Common myeloid progenitor, CD34-positive (primary cell): ENCODE results near the gene PDE4B.

Experiments used
- CTCF ChIA-PET: fragments of 350-600 bp; sonication (Branson Sonifier 250); formaldehyde crosslinking; loops from one replicate; lab custom pipeline; 2021; ENCODE audit warnings: antibody characterized with exemption; lab: Charles Lee
- POLR2A ChIA-PET: fragments of 350-600 bp; sonication (Branson Sonifier 250); formaldehyde crosslinking; loops from one replicate; lab custom pipeline; 2021; ENCODE audit warnings: antibody characterized with exemption; lab: Charles Lee
- DNase-seq, 3 donors: peaks; one replicate each; pipeline versions ENCODE4 v3.0.0 to v3.0.0-alpha.2; 2013
- H3K27ac ChIP-seq, 2 experiments: 1 replicate in 1 of 2; 2 replicates in 1 of 2; pipeline ENCODE4 v1.7.0; 2013; ENCODE audit warnings: inconsistent platforms in 2 of 2, low read length in 2 of 2, mild to moderate bottlenecking in 2 of 2, low read depth in 1 of 2, moderate library complexity in 1 of 2; ENCODE audit not compliant: severe bottlenecking in 2 of 2, insufficient read depth in 1 of 2, poor library complexity in 1 of 2
- H3K27me3 ChIP-seq, 5 experiments: replicated peaks in 2 of 5; 1 replicate in 3 of 5; 2 replicates in 2 of 5; pipeline versions ENCODE4 v1.6.1 to v1.7.0; 2013; ENCODE audit warnings: low read length in 4 of 5, mild to moderate bottlenecking in 2 of 5, moderate library complexity in 2 of 5, inconsistent platforms in 1 of 5; ENCODE audit not compliant: insufficient read depth in 5 of 5, control insufficient read depth in 4 of 5
- H3K36me3 ChIP-seq, 4 experiments: 1 replicate in 2 of 4; 2 replicates in 2 of 4; pipeline versions ENCODE4 v1.6.1 to v1.7.0; 2013; ENCODE audit warnings: low read length in 3 of 4, control low read depth in 1 of 4, mild to moderate bottlenecking in 1 of 4; ENCODE audit not compliant: control insufficient read depth in 4 of 4, insufficient read depth in 4 of 4
- H3K4me1 ChIP-seq, 4 experiments: 1 replicate in 3 of 4; 2 replicates in 1 of 4; pipeline versions ENCODE4 v1.6.1 to v1.7.1; 2013; ENCODE audit warnings: low read length in 3 of 4, mild to moderate bottlenecking in 3 of 4, control low read depth in 1 of 4, inconsistent platforms in 1 of 4, moderate library complexity in 1 of 4; ENCODE audit not compliant: control insufficient read depth in 4 of 4, insufficient read depth in 4 of 4; ENCODE audit errors: control extremely low read depth in 1 of 4
- H3K4me3 ChIP-seq, 7 experiments: 1 replicate in 4 of 7; 2 replicates in 3 of 7; pipeline versions ENCODE4 v1.5.1 to v1.7.0; 2013; ENCODE audit warnings: mild to moderate bottlenecking in 7 of 7, low read length in 6 of 7, moderate library complexity in 6 of 7, inconsistent platforms in 2 of 7, low read depth in 2 of 7, control low read depth in 1 of 7; ENCODE audit not compliant: insufficient read depth in 4 of 7, control insufficient read depth in 1 of 7; ENCODE audit errors: extremely low read depth in 1 of 7
- H3K9me3 ChIP-seq, 5 experiments: 1 replicate in 4 of 5; 2 replicates in 1 of 5; pipeline versions ENCODE4 v1.6.1 to v1.7.1; 2013; ENCODE audit warnings: low read length in 4 of 5, mild to moderate bottlenecking in 2 of 5, inconsistent platforms in 1 of 5, low read depth in 1 of 5, moderate library complexity in 1 of 5; ENCODE audit not compliant: control insufficient read depth in 4 of 5, insufficient read depth in 2 of 5; ENCODE audit errors: control extremely low read depth in 1 of 5
- WGBS: methylation state at CpG from one replicate; pipeline ENCODE4 v1.1.5; 2013; ENCODE audit not compliant: insufficient coverage; 5-methylcytosine and 5-hydroxymethylcytosine counted together

PDE4B gene

DNA sequence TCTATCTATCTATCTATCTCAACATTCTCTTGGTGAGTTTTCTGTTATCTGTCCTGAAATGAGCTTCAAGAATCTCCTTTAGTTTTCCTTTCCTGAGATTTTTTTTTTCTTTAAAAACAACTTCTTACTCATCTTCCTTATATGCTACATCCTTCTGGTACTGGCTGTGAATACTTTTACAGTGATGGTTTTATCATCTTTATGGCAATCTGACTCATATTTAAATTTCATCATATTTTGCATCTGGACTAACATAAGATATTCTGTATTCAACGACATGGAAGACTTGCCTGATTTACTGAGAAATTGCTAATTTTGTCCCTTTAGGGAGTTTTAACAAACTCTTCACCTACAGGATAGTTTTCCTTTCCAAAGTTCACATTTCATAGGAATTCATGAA is 33.0 kb downstream of the PDE4B start:
- POLR2A ChIA-PET: no interaction called here
- no peaks in the 10 kb centered on the region for H3K4me1 ChIP-seq
- H3K4me3 ChIP-seq: no peak overlapping the region
- H3K9me3 ChIP-seq: peaks cover 0 to 2% (median 0%) of the 10 kb centered on the region in 5 experiments
- DNase-seq: no peak
- CTCF ChIA-PET: interaction anchor here (0.8 kb wide), 1 partner anchor 17 kb away, joined by 3 read pairs; no protein-coding TSS in a partner anchor
- no peak overlapping the region for H3K27ac ChIP-seq
- WGBS: 100% methylated on average over 1 of the region's 1 CpG
- no peaks in the 10 kb centered on the region for H3K27me3 ChIP-seq
- H3K36me3 ChIP-seq: no peaks in the 10 kb centered on the region

DNA sequence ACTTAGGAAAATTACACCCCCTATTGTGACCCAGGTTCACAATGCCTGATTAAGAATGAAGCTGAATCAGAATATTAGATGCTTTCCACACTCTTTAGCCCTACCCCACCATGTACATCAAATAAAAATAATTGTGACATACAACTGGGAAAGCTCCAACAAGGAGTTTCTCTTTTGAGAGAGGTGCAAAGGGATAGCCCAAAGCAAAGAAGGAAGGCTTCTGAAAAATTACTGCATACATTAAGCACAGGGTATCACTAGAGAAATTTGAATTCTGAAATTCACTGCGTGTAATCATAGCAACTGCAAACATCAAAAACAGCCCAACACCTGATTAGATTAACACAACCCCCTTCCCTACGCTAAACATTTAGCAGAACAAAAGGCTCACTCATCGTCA is 34.1 kb downstream of the PDE4B start:
- CTCF ChIA-PET: no interaction called here
- WGBS: 100% methylated on average over 3 of the region's 3 CpGs
- Histone ChIP-seq H3K27me3 (no peaks in the 10 kb centered on the region), H3K4me1 (no peaks in the 10 kb centered on the region), H3K4me3 (no peak overlapping the region), H3K36me3 (no peaks in the 10 kb centered on the region), H3K27ac (no peak overlapping the region), H3K9me3 (peaks cover 0 to 2% (median 0%) of the 10 kb centered on the region in 5 experiments)
- no peak for DNase-seq
- POLR2A ChIA-PET: no interaction called here

DNA sequence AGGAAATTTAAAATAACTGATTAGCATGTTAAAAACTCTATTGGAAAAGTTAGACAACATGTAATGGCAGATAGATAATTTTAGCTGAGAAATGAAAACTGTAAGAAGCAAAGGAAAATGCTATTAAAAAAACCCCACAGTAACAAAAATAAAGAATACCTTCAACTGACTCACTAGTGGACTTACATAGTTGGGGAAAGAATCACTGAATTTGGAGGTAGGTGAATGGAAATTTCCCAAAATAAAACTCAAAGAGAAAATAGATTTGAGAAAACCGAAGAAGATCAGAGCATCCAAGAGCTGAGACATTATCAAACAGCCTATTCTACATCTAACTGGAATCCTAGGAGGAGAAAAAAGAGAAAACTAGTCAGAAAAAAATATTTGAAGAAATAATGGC is 34.7 kb downstream of the PDE4B start:
- CTCF ChIA-PET: no interaction called here
- POLR2A ChIA-PET: no interaction called here
- Histone ChIP-seq H3K9me3 (peaks cover 0 to 2% (median 0%) of the 10 kb centered on the region in 5 experiments), H3K4me3 (no peak overlapping the region), H3K36me3 (no peaks in the 10 kb centered on the region), H3K27ac (no peak overlapping the region), H3K4me1 (no peaks in the 10 kb centered on the region), H3K27me3 (no peaks in the 10 kb centered on the region)
- no CpG with 5 or more reads among the region's 1 CpG for WGBS
- DNase-seq: no peak

DNA sequence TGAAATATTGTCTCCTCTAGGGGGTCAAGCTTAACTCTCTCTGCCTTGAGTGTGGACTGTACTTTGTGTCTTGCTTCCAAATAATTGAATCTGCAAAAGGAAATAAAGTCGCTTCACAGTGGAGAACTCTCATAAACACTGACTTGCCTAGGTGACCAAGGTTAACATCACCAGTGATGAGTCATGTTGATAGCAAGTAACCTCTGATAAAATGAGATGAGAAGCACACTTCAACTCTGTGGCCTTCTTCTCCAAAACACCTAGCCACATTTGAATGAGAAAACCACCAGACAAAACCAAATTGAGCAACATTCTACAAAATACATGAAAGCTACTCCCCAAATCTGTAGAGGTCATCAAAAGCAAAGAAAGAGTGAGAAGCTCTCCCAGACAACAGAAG is 37.6 kb downstream of the PDE4B start:
- no peaks in the 10 kb centered on the region for H3K36me3 ChIP-seq
- H3K4me1 ChIP-seq: no peaks in the 10 kb centered on the region
- WGBS: 100% methylated on average over 1 of the region's 1 CpG
- CTCF ChIA-PET: no interaction called here
- H3K27ac ChIP-seq: no peak overlapping the region
- H3K4me3 ChIP-seq: no peak overlapping the region
- no peaks in the 10 kb centered on the region for H3K9me3 ChIP-seq
- POLR2A ChIA-PET: no interaction called here
- DNase-seq: no peak
- no peaks in the 10 kb centered on the region for H3K27me3 ChIP-seq

DNA sequence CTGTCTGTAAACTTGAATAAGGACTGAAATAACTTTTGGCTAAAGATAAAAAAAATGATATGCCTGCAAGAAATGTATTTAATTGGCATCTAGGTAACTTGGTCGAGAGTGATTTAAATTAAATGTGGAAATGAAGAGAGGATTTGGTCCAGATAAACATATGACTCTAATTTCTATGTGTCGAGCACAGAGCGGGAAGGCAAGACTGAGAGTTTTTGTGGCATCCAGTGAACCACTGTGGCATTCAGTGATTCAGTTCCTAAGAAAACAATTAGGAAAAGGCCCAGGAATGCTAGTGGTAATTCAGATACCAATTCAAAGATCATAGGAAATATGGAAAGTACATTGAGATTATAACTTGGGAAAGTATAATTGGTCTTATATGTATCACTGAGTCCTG is 39.6 kb downstream of the PDE4B start:
- Histone ChIP-seq H3K27ac (no peak overlapping the region), H3K27me3 (no peaks in the 10 kb centered on the region), H3K9me3 (no peaks in the 10 kb centered on the region), H3K4me3 (no peak overlapping the region), H3K36me3 (no peaks in the 10 kb centered on the region), H3K4me1 (no peaks in the 10 kb centered on the region)
- POLR2A ChIA-PET: no interaction called here
- 67% methylated on average over 3 of the region's 3 CpGs for WGBS
- CTCF ChIA-PET: no interaction called here
- no peak for DNase-seq

DNA sequence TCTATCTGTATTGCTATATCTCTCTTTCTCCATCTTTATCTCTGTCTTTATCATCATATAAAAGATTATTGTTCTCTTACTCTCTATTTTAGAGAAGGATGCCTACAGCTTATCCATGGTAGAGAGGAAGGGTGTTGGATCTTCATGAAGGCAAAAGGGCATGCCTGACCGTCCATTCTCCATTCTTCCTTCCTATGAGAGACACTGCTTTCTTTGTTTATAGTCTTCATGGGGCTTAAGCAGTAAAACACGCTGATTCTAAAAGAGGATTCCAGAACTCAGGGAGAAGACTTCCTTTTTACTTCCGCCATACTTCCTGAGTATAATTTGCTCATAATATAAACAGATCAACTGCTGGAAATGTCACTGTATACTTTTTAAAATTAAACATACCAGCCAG is 44.0 kb downstream of the PDE4B start:
- no peaks in the 10 kb centered on the region for H3K9me3 ChIP-seq
- H3K4me1 ChIP-seq: no peaks in the 10 kb centered on the region
- no peak overlapping the region for H3K4me3 ChIP-seq
- H3K36me3 ChIP-seq: no peaks in the 10 kb centered on the region
- DNase-seq: no peak
- POLR2A ChIA-PET: no interaction called here
- no peak overlapping the region for H3K27ac ChIP-seq
- no peaks in the 10 kb centered on the region for H3K27me3 ChIP-seq
- 100% methylated on average over 2 of the region's 3 CpGs for WGBS
- CTCF ChIA-PET: no interaction called here

DNA sequence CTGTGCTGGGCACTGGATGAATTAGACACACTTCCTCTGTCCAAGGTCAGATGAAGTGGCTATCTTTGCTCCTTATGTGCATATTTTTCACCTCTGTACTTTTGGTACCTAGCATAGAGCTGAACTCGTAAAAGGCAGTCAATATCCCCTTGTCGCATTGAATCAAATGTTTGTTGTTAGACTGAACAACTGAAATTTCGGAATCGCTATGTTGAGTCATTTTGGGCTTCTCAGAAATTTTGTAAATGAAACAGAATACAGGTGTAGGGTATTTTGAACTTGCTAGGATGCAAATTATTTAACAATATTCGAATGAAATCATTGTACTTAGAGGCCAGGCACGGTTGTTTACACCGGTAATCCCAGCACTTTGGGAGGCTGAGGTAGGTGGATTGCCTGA is 48.0 kb downstream of the PDE4B start:
- H3K4me3 ChIP-seq: no peak overlapping the region
- ChIA-PET CTCF (no interaction called here), POLR2A (no interaction called here)
- no peak for DNase-seq
- H3K27ac ChIP-seq: no peak overlapping the region
- H3K4me1 ChIP-seq: no peaks in the 10 kb centered on the region
- WGBS: 95% methylated on average over 7 of the region's 7 CpGs
- H3K9me3 ChIP-seq: no peaks in the 10 kb centered on the region
- no peaks in the 10 kb centered on the region for H3K36me3 ChIP-seq
- H3K27me3 ChIP-seq: no peaks in the 10 kb centered on the region
